NCI-H460 (cell line): ENCODE results near the gene RSAD2. TPM values are rescaled to one million over a fixed set of nuclear protein-coding genes. Genes with fewer than 3 reads are reported as not detected.
A peak's percentile ranks its signal among the peaks of the same experiment; 100 is the strongest.

ENCODE experiments used
- DNase-seq: peaks from one replicate; pipeline ENCODE4 v3.0.0-alpha.2; 2016; ENCODE audit warnings: low read depth; ENCODE audit errors: extremely low read depth
- total RNA-seq: library from RNA; depleted of rRNA; stranded (reverse); fragments of >200 nt; shearing (Covaris generic); gene quantifications from 2 replicates; pipeline ENCODE4 v1.2.3, GENCODE V29; 2014

Gene RSAD2
- total RNA-seq, 1 experiment from 2014 or later, result 0.02 TPM

DNA sequence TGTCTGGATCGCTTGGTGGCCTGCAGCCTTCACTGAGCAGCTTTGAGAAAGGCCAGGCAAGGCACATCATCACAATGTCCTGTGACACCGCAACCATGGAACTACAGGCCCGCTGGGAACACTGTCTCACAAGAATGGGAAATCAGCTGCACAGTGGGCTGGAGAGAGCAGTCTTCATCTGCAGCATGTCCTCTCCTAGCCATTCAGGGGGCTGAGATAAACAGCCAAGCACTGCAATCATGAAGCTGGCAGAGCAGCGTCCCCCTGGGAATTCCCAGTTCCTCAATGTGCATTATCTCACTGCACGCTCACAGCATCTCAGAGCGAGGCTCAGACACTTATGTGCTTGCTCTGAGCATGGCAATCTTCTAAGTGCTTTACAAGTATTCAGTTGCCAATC lies 13.8 kb upstream of the RSAD2 start:
- no peak for DNase-seq

GRCh38 chr2:6864231-6864754 lies 13.3 kb upstream of the RSAD2 start:
- DNase-seq, result no peak

- DNase-seq, result no peak
These were observed 12.6 kb upstream of the RSAD2 start for GRCh38 chr2:6864923-6865345.

GRCh38 chr2:6865346-6866274 lies 12.0 kb upstream of the RSAD2 start, which contains the start of gene CMPK2:
Gene CMPK2, minus strand, starts transcription at chr2:6865907. Its CDS starts 211 bp downstream, at chr2:6865696.
- peak; percentile 18 for DNase-seq

- no peak for DNase-seq
These were observed 11.3 kb upstream of the RSAD2 start for GRCh38 chr2:6866275-6866671.

DNA sequence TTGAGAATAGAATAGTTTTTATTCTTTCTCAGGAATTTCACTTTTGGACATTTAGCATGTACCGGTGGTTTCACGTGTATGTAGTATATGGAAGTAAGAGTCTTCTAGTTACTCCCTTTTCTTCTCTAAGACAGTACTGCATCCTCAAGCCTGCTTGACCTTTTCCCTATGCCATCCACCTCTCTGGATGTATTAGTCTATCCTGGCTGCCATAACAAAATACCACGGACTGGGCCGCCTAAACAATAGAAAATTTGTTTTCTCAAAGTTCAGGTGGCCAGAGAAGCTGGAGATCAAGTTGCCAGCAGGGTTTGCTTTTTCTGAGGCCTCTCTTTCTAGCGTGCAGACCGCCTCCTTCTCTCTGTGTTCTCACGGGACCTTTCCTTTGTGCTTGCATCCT lies 10.6 kb upstream of the RSAD2 start:
- DNase-seq, result no peak

DNA sequence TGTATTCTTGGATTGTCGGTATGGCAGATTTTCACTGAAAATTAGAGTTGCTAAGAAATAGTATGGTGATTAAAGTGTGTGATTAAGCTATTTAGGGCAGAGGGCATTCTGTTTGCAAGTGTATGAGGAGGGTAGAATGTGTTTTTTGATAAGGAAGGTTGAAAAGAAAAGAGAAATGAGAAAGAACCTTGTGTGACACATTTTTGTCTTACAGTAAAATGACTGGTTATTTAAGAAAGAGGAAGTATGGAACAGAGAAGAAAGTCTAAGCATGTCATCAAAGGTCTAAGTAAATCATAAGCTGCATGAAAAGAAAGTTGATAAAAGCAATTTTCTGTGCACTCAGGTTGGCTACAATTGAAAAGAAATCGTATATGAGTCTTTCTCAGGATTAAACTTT lies 5.2 kb upstream of the RSAD2 start:
- DNase-seq, result no peak

GRCh38 chr2:6874032-6874431 lies 3.5 kb upstream of the RSAD2 start:
- no peak for DNase-seq

DNA sequence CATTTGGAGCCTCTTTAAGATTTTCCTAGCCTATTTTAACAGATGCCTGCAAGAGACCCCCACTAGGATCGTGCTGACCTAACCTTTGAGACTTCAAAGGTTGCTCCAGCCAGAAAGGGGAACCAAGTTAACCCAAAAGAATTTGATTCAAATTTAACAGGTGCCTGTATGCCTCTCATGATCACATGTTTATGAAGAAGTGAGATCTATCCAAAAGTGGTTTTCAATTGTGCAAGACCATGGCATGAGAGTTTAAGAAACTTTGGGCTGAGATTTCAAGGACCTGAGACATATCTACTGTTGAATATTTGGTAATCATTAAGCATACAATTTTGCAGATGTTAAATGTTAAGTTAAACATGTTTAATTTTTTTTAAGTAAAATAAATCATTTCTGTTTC lies 1.3 kb upstream of the RSAD2 start:
- no peak for DNase-seq

DNA sequence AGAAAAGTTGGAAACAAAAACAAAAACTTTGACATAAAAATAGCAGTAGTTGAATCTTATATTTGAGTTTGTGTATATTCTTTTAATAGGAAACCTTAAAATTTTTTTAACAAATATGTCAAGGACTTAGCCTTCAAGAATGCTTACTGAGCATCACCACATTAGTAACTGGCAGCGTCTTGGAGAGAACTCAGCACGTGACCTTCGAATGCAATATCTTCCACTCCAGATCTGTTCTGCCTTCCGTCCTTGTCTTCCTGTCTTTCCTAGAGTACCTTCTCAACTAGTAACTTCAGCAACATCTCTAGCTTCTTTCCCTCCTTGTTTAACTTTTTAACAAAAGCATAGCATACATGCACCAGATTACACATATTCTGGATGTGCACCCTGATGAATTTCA lies 972 bp downstream of the RSAD2 start:
- DNase-seq, result no peak

GRCh38 chr2:6879011-6879410 lies 1.4 kb downstream of the RSAD2 start:
- no peak for DNase-seq

DNA sequence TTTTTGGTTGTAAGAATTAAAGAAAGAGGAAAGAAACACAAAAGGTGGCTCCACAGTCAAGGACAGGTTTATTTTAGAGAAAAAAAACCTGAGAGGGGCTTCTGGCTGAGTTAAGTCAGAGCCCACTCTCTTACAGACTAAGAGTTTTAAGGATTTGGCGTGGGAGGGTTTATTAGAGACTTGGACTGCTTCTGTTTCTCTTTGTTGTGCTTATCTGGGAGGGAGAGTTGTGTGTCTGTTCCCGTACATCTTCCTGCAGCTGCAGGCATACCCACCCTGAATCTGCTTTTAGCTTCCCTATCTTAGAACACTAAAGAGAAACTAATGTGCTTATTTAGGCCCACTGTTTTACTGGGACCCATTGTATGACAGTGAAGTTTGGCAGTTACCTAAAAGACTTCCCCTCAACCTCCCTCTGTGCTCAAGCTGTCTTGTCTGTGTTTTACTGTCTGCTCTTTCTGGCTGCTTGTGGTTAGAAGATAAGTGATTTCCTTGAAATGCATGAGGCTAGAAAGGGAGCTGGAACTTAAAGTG lies 2.7 kb downstream of the RSAD2 start:
- no peak for DNase-seq

DNA sequence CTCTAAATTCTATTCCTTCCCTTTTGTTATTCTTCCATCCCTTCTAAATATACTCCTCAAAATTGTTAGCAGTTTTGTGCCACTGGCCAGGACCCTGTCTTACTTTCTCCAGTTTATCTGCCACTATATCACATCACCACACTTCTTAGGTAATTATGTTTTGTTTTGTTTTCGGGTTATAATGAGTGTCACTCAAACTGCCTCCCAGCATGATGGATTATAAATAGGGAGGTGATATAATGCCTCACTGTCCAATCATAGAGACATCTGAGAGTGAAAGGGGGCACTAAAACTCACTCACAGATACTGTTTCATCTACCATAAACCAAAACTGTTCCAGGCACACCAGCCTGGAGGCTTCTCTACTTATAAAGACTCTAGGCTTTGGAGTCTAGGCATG lies 3.5 kb downstream of the RSAD2 start:
- DNase-seq, result no peak

DNA sequence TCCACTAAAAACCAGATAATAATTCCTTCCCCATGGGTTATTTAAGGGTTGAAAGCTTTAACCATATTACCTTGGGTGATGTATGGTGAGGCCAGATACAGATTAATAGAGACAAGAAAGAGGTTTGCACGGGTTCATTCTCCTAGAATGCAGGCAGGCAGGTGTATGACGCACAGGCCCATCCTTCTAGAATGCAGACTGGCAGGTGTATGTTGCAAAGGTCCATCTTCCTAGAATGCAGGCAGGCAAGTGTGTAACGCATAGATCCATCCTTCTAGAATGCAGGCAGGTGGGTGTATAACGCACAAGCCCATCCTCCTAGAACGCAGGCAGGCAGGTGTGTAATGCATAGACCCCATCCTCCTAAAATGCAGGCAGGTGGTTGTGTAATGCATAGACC lies 3.9 kb downstream of the RSAD2 start:
- no peak for DNase-seq

DNA sequence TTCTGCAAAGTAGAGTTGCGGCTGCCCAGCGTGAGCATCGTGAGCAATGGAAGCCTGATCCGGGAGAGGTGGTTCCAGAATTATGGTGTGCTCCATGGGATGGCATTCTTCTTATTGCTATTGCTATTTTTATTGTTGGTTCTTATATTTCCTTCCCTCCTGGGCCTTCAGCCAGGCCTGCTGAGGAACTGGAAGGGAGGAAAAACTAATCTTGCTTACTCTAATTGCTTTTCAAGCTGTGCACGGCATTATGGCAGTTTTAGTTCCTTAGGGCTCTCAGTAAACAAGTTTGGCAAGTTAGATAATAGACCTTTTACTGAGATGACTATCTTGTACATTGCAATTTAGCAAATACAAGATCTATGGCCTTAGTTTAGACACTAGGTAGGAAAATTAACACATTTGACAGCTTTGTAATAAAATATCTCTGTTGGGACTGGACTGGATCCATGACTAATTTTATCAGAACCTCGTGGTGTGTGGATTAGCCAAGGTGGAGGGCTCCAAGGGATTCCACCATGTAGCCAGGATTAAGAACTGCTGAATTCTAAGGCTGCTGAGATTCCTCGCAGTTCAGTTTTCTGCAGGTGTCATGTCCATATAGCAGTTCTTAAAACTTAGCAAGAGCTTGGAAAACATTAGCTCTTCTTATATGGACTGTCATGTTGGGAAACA lies 6.0 kb downstream of the RSAD2 start:
- no peak for DNase-seq

GRCh38 chr2:6885551-6885950 lies 8.0 kb downstream of the RSAD2 start:
- no peak for DNase-seq

- no peak for DNase-seq
These were observed 8.4 kb downstream of the RSAD2 start for GRCh38 chr2:6885968-6886367.

- no peak for DNase-seq
These were observed 10.2 kb downstream of the RSAD2 start for GRCh38 chr2:6887751-6888192.

DNA sequence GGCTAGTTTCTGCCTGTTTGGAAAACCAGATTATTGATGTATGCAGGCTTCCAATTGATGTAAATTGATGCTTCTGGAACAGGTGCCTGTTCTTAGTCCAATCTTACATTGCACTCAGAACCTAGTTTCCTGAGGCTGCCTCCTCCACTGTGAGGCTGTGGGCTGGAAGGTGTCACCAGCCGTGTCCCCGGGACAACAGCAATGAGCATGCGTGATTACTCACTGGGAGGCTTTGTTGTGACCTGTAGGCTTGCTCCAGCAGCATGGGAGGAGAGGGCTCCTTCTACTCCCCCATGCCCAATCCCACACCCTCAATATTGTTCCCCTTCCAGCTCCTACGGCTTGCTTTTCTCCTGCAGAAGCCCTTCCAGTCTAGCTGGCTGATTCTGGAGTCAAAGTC lies 11.1 kb downstream of the RSAD2 start:
- no peak for DNase-seq

DNA sequence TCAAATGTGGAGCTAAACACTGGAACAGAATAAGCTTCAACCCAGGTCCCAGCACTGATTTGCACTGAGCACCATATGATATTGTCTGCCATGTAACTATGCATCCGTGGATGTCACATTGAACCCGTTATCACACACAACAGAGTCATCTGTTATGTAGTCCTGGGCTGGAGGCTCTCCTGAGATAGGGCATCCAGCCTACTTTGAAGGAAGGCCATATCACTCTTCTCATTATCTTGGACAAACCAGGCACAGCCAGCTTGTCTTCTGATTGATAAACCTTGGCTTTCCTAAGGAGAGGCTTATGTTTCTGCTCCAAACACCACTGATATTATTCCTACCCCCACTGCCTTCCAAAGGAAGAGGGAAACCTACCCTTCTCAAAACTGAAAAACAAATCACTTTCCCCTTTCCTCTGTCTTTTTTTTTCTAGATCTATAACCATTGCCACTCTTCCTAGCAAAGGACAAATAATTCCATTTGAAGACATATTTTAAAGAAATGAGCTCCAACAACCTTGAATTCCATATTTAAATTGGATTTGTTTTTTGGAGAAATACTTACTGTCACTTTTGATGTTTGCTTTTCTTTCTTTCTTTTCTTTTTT lies 16.4 kb downstream of the RSAD2 start:
- no peak for DNase-seq
